Epithelial cell of esophagus (primary cell): Measurements from ENCODE around the gene TPP1.
A peak's percentile ranks its signal among the peaks of the same experiment; 100 is the strongest.

ENCODE experiments used
- DNase-seq: peaks from one replicate; pipeline ENCODE4 v3.0.0; 2010; ENCODE audit warnings: low read depth
- H3K4me3 ChIP-seq: 2 replicates; pipeline ENCODE4 v1.5.1; 2011; ENCODE audit warnings: mild to moderate bottlenecking, low read length, control low read depth
- TF ChIP-seq, protein P1 (sequence below): IDR thresholded peaks from 2 replicates; pipeline ENCODE4 v1.5.1; 2011; ENCODE audit warnings: low read depth, mild to moderate bottlenecking, low read length, control low read depth, inconsistent platforms; ENCODE audit not compliant: insufficient read depth; ENCODE audit errors: missing control alignments

Gene TPP1

DNA sequence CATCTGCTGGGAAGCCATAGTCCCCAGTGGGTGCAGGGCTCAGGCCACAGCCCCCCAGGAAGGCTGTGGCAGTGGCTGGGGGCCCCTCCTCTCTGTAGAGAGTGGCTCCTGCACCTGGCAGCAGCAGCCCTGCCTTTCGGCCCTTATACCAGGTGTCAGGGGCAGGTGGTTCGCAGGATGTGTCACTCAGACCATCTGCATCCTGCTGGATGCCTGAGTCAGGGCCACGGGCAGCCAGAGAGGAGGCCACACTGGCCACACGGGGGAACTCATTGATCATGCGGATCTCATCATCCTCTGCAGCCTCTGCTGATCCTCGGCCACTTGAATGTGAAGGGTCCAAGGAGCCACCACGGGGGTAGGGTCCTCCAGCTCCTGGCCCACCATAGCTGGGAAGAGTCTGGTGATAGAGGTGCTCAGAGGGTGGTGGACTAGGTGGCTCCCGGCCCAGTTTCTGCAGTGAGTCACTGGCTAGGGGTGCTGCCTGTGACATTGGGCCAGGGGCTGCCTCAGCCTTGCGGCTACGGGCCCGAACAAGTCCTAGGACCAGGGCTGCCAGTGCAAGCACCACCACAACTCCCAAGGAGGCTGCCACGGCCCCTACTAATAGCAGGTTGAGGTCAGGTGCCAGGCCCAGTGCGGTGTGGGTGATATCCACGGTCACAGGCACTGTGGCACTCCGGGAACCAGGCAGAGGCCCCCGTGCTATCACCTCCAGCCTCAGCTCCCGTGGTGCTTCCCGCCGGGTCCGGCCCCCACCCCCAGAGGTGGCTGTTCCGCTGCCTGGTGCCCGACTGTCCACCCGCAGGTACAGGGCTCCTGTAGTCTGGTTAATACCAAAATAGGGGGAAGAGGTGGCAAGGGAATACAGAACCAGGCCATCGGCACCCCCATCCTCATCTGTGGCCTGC lies 3.3 kb upstream of the TPP1 start:
- H3K4me3 ChIP-seq = no peak overlapping the region
- TF ChIP-seq, protein P1, sequence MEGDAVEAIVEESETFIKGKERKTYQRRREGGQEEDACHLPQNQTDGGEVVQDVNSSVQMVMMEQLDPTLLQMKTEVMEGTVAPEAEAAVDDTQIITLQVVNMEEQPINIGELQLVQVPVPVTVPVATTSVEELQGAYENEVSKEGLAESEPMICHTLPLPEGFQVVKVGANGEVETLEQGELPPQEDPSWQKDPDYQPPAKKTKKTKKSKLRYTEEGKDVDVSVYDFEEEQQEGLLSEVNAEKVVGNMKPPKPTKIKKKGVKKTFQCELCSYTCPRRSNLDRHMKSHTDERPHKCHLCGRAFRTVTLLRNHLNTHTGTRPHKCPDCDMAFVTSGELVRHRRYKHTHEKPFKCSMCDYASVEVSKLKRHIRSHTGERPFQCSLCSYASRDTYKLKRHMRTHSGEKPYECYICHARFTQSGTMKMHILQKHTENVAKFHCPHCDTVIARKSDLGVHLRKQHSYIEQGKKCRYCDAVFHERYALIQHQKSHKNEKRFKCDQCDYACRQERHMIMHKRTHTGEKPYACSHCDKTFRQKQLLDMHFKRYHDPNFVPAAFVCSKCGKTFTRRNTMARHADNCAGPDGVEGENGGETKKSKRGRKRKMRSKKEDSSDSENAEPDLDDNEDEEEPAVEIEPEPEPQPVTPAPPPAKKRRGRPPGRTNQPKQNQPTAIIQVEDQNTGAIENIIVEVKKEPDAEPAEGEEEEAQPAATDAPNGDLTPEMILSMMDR = no peak
- peak; percentile 11 for DNase-seq

DNA sequence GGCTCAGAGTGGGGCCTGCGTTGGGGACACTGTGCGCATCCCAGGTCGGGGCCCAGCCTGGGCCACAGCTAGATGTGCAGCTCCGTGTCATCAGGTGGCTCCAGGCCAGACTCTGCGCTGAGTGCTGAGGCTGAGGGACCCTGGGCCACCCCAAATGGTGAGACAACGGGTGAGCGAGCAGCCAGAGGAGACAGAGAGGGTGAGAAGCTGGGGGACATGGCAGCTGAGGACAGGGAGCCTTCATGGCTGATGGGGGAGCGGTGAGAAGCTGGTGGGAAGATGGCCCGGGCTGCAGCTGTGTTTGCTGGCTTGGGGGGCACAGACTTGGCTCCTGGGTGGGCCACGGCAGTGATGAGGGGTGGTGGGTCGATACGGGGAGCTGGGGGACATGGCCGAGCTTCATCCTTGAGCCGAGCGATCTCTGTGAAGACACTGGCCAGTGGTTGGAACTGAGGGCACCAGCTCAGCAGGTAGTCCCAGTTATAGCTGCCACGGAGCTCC lies 2.5 kb upstream of the TPP1 start:
- no peak for DNase-seq
- TF ChIP-seq, protein P1 = no peak
- H3K4me3 ChIP-seq = no peak overlapping the region

DNA sequence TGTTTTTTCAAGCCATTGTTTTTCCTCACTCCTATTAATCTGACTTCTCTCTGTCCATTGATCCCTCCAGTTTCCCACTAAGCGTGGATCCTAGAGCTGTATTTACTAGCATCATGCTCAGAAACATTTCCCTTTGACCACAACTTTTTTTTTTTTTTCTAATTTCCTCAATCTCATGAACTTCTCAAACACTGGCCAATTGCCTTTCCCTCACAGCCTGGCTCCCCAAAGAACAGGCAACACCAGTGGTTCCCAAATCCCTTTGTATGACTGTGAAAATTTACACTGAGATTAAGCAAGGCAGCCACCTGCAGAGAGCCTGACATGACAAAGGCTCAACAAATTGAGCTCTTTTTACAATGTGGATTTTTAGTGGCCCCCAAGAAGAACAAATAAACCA lies 1.4 kb upstream of the TPP1 start:
- DNase-seq = no peak
- TF ChIP-seq, protein P1 = no peak

DNA sequence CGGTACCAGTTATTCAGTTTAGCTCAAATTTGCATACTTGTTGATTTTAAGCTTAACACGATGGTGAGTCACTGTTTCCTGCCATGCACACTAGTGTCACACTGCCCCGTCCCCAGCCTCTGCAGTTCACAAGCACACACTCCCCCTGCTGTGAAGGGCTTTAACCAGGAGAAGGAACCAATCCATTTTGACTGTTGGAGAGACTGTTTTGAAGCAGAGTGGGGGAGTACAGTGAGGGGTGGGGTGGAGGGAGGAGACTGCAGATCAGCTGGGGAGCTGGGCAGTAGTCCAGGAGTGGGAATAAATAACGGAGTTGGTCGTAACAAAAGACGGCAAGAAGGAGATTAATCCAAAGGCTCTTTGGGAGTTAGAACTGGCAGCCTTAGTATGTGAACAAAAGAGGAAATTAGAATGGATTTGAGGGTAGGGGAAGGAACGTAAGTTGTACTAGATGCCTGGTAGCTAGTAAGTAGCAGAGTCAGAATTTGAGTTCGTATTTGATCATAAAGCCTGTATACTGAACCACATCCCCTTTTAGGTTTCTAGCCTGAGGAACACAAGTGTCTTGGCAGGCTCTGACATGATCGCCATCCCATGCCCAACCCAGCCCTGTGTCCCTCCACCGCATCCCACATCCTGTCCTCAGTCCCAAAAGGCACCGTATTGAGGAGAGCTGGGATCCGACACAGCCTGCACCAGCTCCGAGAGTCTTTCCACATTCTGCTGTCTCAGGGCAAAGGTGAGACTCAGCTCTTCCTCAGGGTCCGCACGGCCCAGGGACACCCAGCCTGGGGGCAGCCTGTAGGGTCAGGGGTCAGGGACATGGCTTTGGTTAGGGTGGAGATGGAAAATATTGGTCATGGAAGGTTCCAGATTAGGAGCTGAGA lies 862 bp downstream of the TPP1 start:
- DNase-seq = peak; percentile 48
- TF ChIP-seq, protein P1 = no peak
- peak overlapping the region; percentile 89 for H3K4me3 ChIP-seq

More for the DNA sequence above, 1.4 kb upstream of the TPP1 start:
- H3K4me3 ChIP-seq = no peak overlapping the region

DNA sequence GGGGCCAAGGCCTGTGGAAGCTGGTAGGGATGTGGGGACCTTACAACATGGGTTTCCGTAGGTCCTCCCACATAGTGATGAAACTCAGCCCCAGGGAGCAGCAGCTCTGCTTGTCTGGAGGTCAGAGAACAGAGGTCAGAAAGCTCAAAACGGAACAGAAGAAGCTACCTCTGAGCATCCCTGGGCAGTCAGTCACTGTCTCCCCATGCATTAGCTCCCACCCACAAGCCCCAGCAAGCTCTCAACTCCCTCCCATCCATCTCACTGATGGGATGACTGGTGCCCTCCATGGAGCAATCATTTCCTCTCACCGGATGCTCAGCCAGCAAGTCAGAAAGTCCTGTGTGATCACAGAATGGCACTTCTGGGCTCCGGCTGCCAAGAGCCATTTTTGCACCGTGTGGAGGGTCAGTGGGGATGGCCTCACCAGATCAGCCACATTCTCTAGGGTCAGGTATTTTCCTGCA lies 1.9 kb downstream of the TPP1 start:
- DNase-seq = no peak
- H3K4me3 ChIP-seq = no peak overlapping the region
- TF ChIP-seq, protein P1 = no peak

DNA sequence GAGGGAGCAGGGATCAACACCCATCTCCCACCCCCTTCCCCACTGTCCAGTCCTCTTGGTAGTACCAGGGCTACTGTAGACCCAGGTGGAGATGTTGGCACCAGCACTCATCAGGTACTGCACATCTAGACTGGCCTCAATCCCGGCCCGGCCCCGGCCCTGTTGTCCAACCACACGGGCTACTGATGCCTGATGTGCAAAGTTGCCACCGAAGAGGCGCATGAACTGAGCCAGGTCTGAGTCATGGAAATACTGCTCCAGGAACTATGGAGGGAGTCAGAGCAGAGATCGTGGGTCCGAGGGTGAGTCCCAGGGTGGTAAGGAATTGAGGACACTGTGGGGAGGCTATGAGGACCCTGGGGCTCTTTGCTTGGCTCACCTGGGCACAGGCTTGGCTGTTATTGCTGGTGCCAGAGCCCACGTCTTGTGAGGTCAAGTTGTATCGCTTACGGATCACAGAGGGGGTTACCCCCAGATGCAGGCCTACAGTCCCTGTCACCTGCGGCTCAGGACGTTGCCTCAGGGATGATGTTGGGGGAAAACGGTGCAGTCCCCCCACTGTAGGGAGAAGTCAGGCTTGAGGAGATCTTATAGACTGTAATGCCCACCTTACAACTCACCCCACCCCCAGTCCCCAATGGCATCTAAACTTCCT lies 2.5 kb downstream of the TPP1 start:
- no peak for DNase-seq
- no peak overlapping the region for H3K4me3 ChIP-seq
- TF ChIP-seq, protein P1 = no peak
